ENCODE measurements around the gene ARHGAP21. TPM values are rescaled to one million over a fixed set of nuclear protein-coding genes. Genes with fewer than 3 reads are reported as not detected.
A peak's percentile ranks its signal among the peaks of the same experiment; 100 is the strongest.

ARHGAP21 gene
- total RNA-seq, 1 experiment from 2014 or later, result 115 TPM

GRCh38 chr10:24737001-24737400 lies 13.3 kb upstream of the ARHGAP21 start:
- DNase-seq, result peak in 1 of 2 experiments; percentile 54
- BruUV-seq (replicated peaks), result no TSS peak
- ChIA-PET CTCF (interaction anchor here (0.7 kb wide), 1 partner anchor 136 kb away, joined by 8 read pairs; no protein-coding TSS in a partner anchor), POLR2A (ENCODE audit: unreplicated experiment) (no interaction called here)
- Histone ChIP-seq H3F3A (ENCODE audit: insufficient read depth, low read depth) (peaks cover 8% of the 10 kb centered on the region; the same call in 1 of the 2 replicates), H3K9me3 (ENCODE audit: insufficient read depth, low read depth) (no peaks in the 10 kb centered on the region), H3K4me3 (no peak overlapping the region), H3K27me3 (ENCODE audit: insufficient read depth, low read depth) (no peaks in the 10 kb centered on the region), H2AFZ (no peak overlapping the region), H3K79me2 (ENCODE audit: low read depth) (no peaks in the 10 kb centered on the region), H3K36me3 (ENCODE audit: low read depth) (no peaks in the 10 kb centered on the region), H3K4me1 (replicated peaks; ENCODE audit: insufficient read depth) (peaks cover 20% of the 10 kb centered on the region), H3K27ac (no peak overlapping the region), H3K4me2 (peak overlapping the region; percentile 48), H4K20me1 (ENCODE audit: insufficient read depth) (no peaks in the 10 kb centered on the region), H3K9me2 (ENCODE audit: insufficient read depth) (no peaks in the 10 kb centered on the region)
- no peak for TF ChIP-seq CTCF (conservative IDR thresholded peaks at IDR 0.05)
- TF ChIP-seq EZH2 (IDR thresholded peaks at IDR 0.05; ENCODE audit: low read depth), result no peak
- intact Hi-C loops (cut with micrococcal nuclease; ENCODE audit: unreplicated experiment), result no loop called here

- Histone ChIP-seq H3K27ac (peak overlapping the region; percentile 59), H3K9me3 (ENCODE audit: insufficient read depth, low read depth) (no peaks in the 10 kb centered on the region), H4K20me1 (ENCODE audit: insufficient read depth) (no peaks in the 10 kb centered on the region), H3K79me2 (ENCODE audit: low read depth) (no peaks in the 10 kb centered on the region), H3K36me3 (ENCODE audit: low read depth) (no peaks in the 10 kb centered on the region), H3K4me3 (no peak overlapping the region), H3F3A (ENCODE audit: insufficient read depth, low read depth) (peaks cover 3% of the 10 kb centered on the region; the same call in 1 of the 2 replicates), H2AFZ (no peak overlapping the region), H3K9me2 (ENCODE audit: insufficient read depth) (no peaks in the 10 kb centered on the region), H3K4me1 (replicated peaks; ENCODE audit: insufficient read depth) (peaks cover 23% of the 10 kb centered on the region), H3K4me2 (peak overlapping the region; percentile 38), H3K27me3 (ENCODE audit: insufficient read depth, low read depth) (no peaks in the 10 kb centered on the region)
- TF ChIP-seq CTCF (conservative IDR thresholded peaks at IDR 0.05) (no peak), EZH2 (IDR thresholded peaks at IDR 0.05; ENCODE audit: low read depth) (no peak)
- ChIA-PET CTCF (no interaction called here), POLR2A (ENCODE audit: unreplicated experiment) (no interaction called here)
- no TSS peak for BruUV-seq (replicated peaks)
- peak; percentile 14 to 68 for DNase-seq
- intact Hi-C loops (cut with micrococcal nuclease; ENCODE audit: unreplicated experiment), result no loop called here
These were observed 8.3 kb upstream of the ARHGAP21 start for GRCh38 chr10:24731942-24732341.

GRCh38 chr10:24730811-24731210 lies 7.1 kb upstream of the ARHGAP21 start:
- H3K27ac ChIP-seq, result no peak overlapping the region
- BruUV-seq (replicated peaks), result no TSS peak
- H3K4me3 ChIP-seq, result no peak overlapping the region
- H3K27me3 ChIP-seq (ENCODE audit: insufficient read depth, low read depth), result no peaks in the 10 kb centered on the region
- no peak for DNase-seq
- ChIA-PET POLR2A (ENCODE audit: unreplicated experiment) (interaction anchor here (0.6 kb wide), 1 partner anchor 9 kb away, joined by 6 read pairs; no protein-coding TSS in a partner anchor), CTCF (no interaction called here)
- H3F3A ChIP-seq (ENCODE audit: insufficient read depth, low read depth), result no peaks in the 10 kb centered on the region
- H3K9me2 ChIP-seq (ENCODE audit: insufficient read depth), result no peaks in the 10 kb centered on the region
- H3K4me1 ChIP-seq (replicated peaks; ENCODE audit: insufficient read depth), result peaks cover 14% of the 10 kb centered on the region
- no peaks in the 10 kb centered on the region for H3K79me2 ChIP-seq (ENCODE audit: low read depth)
- intact Hi-C loops (cut with micrococcal nuclease; ENCODE audit: unreplicated experiment), result no loop called here
- H4K20me1 ChIP-seq (ENCODE audit: insufficient read depth), result no peaks in the 10 kb centered on the region
- H3K4me2 ChIP-seq, result no peak overlapping the region
- no peak overlapping the region for H2AFZ ChIP-seq
- no peaks in the 10 kb centered on the region for H3K9me3 ChIP-seq (ENCODE audit: insufficient read depth, low read depth)
- no peak for TF ChIP-seq EZH2 (IDR thresholded peaks at IDR 0.05; ENCODE audit: low read depth)
- no peak for TF ChIP-seq CTCF (conservative IDR thresholded peaks at IDR 0.05)
- no peaks in the 10 kb centered on the region for H3K36me3 ChIP-seq (ENCODE audit: low read depth)
